PFSK-1 (cell line): ENCODE results near the gene RNPEP.

Source experiments
- FOXP2 ChIP-seq: optimal IDR thresholded peaks from 2 replicates; pipeline ENCODE3; 2011; ENCODE audit warnings: borderline replicate concordance, control low read depth, inconsistent platforms; ENCODE audit not compliant: insufficient read depth; ENCODE audit errors: extremely low read length, extremely low read depth
- POLR2AphosphoS5 ChIP-seq: IDR thresholded peaks from 2 replicates; pipeline ENCODE4 v1.6.1; 2012; ENCODE audit warnings: low read depth, mild to moderate bottlenecking, control low read depth, low read length, moderate library complexity
- REST ChIP-seq, 2 experiments: IDR thresholded peaks; 2 replicates each; pipeline versions ENCODE4 v1.6.1 to v1.8.0; 2011 to 2012; ENCODE audit warnings: low read depth in 2 of 2, low read length in 2 of 2, control low read depth in 1 of 2, inconsistent platforms in 1 of 2, mild to moderate bottlenecking in 1 of 2, moderate library complexity in 1 of 2; ENCODE audit not compliant: insufficient read depth in 1 of 2
- SIN3A ChIP-seq: IDR thresholded peaks from 2 replicates; pipeline ENCODE4 v1.6.1; 2012; ENCODE audit warnings: mild to moderate bottlenecking, low read length, moderate library complexity, borderline replicate concordance; ENCODE audit not compliant: insufficient read depth
- TAF1 ChIP-seq: IDR thresholded peaks from 2 replicates; pipeline ENCODE4 v1.6.1; 2012; ENCODE audit warnings: low read length, control low read depth, borderline replicate concordance; ENCODE audit not compliant: insufficient read depth

Gene RNPEP

DNA sequence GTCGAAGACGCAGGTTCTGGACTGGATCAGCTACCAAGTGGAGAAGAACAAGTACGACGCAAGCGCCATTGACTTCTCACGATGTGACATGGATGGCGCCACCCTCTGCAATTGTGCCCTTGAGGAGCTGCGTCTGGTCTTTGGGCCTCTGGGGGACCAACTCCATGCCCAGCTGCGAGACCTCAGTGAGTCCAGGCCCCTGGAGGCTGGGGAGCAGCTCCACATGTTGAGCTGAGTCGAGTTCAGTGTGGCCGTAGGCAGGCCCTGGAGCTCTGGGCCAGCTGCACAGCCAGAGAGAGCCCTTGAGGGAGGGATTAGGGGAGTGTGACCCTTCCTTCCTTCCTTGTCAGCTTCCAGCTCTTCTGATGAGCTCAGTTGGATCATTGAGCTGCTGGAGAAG is 29.5 kb downstream of the RNPEP start:
- TF ChIP-seq FOXP2 (no peak), REST (IDR thresholded peaks at IDR 0.05; ENCODE audit: insufficient read depth in 1 of 2, low read depth in 2 of 2, low read length in 2 of 2) (no peak), SIN3A (no peak), POLR2AphosphoS5 (no peak), TAF1 (no peak)

DNA sequence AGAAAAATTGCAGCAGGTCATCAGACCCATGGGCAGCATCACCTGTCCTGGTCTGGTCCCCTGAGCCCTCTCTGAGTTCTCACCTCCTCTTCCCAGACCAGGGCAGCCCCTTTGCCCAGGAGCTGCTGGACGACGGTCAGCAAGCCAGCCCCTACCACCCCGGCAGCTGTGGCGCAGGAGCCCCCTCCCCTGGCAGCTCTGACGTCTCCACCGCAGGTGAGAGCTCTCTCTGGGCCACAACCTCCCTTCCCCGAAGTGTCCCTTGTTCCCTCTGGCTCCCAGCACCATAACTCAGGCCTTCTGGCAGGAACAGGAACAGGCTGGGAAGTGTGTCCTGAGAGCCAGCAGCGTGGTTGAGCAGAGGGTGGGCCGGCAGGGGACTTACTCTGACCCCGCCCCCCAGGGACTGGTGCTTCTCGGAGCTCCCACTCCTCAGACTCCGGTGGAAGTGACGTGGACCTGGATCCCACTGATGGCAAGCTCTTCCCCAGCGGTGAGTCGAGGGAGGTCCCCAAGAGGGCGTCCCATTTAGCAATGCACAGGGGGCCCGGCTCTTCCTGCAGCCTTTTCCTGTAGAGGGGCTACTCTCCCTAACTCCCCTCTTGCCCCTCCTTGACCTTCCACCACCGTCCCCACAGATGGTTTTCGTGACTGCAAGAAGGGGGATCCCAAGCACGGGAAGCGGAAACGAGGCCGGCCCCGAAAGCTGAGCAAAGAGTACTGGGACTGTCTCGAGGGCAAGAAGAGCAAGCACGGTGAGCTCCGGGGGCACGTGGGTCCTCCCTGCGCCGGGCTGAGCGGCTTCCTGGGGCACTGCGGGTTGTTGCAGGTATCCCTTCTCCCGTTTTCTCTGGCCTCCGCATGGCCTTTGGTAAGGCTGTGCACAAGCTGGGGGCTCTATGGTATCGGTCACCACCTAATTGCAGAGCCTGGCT is 30.4 kb downstream of the RNPEP start:
- TF ChIP-seq SIN3A (no peak), REST (IDR thresholded peaks at IDR 0.05; ENCODE audit: insufficient read depth in 1 of 2, low read depth in 2 of 2, low read length in 2 of 2) (no peak), FOXP2 (no peak), TAF1 (no peak), POLR2AphosphoS5 (no peak)

- TF ChIP-seq TAF1, result no peak
- no peak for TF ChIP-seq FOXP2
- TF ChIP-seq SIN3A, result no peak
- TF ChIP-seq POLR2AphosphoS5, result no peak
- no peak for TF ChIP-seq REST (IDR thresholded peaks at IDR 0.05; ENCODE audit: insufficient read depth in 1 of 2, low read depth in 2 of 2, low read length in 2 of 2)
Measured at GRCh38 chr1:202013603-202014002, 31.2 kb downstream of the RNPEP start.

DNA sequence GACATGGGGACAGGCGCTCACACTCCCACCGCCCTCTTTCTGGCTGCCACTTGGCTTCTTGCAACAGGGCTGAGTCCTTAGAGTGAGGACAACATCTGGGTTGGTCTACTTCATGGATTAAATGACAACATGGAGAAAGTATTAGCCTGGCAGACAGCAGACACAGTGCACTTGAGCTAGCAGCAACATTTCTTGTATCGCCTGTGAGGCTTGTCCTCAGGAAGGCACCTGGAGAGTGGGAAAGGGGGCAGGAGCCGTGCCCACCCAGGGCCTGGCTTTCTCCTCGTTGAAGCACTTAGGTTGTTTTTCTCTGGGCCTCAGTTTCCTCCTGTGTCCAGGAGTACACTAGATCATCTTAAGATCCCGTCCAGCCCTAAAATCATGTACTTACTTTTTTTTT is 31.6 kb downstream of the RNPEP start:
- TF ChIP-seq POLR2AphosphoS5, result no peak
- no peak for TF ChIP-seq TAF1
- TF ChIP-seq SIN3A, result no peak
- TF ChIP-seq FOXP2, result no peak
- TF ChIP-seq REST (IDR thresholded peaks at IDR 0.05; ENCODE audit: insufficient read depth in 1 of 2, low read depth in 2 of 2, low read length in 2 of 2), result no peak
